Mononuclear cell (primary cell): ENCODE data around the gene ST7. TPM values are rescaled to one million over a fixed set of nuclear protein-coding genes. Genes with fewer than 3 reads are reported as not detected.

Source experiments
- H3K27me3 ChIP-seq: 2 replicates; pipeline ENCODE4 v1.6.0; 2011; ENCODE audit warnings: low read length, control low read depth; ENCODE audit not compliant: insufficient read depth
- H3K4me1 ChIP-seq: 2 replicates; pipeline ENCODE4 v1.5.1; 2011; ENCODE audit warnings: mild to moderate bottlenecking, low read length, control low read depth; ENCODE audit not compliant: insufficient read depth
- H3K4me3 ChIP-seq: 2 replicates; pipeline ENCODE4 v1.5.1; 2011; ENCODE audit warnings: mild to moderate bottlenecking, low read length, moderate library complexity
- H3K9me3 ChIP-seq: 2 replicates; pipeline ENCODE4 v1.5.1; 2011; ENCODE audit warnings: low read depth, mild to moderate bottlenecking, control low read depth, low read length
- total RNA-seq: library from RNA; depleted of rRNA; stranded (reverse); fragments of >200 nt; gene quantifications from one replicate; pipeline ENCODE4 v1.2.3, GENCODE V29; 2012

Gene ST7
- total RNA-seq, 1 donor, result 9.3 TPM

GRCh38 chr7:117274951-117275350, 321.6 kb downstream of the ST7 start:
- H3K4me1 ChIP-seq, result no peaks in the 10 kb centered on the region
- no peaks in the 10 kb centered on the region for H3K9me3 ChIP-seq
- H3K4me3 ChIP-seq, result no peak overlapping the region
- H3K27me3 ChIP-seq, result no peaks in the 10 kb centered on the region

GRCh38 chr7:117277576-117277975, 324.3 kb downstream of the ST7 start:
- H3K4me1 ChIP-seq, result no peaks in the 10 kb centered on the region
- no peaks in the 10 kb centered on the region for H3K9me3 ChIP-seq
- H3K4me3 ChIP-seq, result no peak overlapping the region
- no peaks in the 10 kb centered on the region for H3K27me3 ChIP-seq

- Histone ChIP-seq H3K4me3 (no peak overlapping the region), H3K27me3 (no peaks in the 10 kb centered on the region), H3K9me3 (no peaks in the 10 kb centered on the region), H3K4me1 (no peaks in the 10 kb centered on the region)
Measured at GRCh38 chr7:117278040-117278439, 324.7 kb downstream of the ST7 start.

GRCh38 chr7:117279203-117279602, 325.9 kb downstream of the ST7 start:
- H3K4me1 ChIP-seq, result no peaks in the 10 kb centered on the region
- no peak overlapping the region for H3K4me3 ChIP-seq
- no peaks in the 10 kb centered on the region for H3K9me3 ChIP-seq
- no peaks in the 10 kb centered on the region for H3K27me3 ChIP-seq

Other genes starting within 250 kb of the ST7 start
- gene CAPZA2, start 90.9 kb upstream of the ST7 start, total RNA-seq, result 201 TPM